Measurements from ENCODE around the gene UTP3.

- no peak for TF ChIP-seq EZH2 (IDR thresholded peaks at IDR 0.05; ENCODE audit: borderline replicate concordance, low read depth, low read length, severe bottlenecking)
- TF ChIP-seq CTCF (IDR thresholded peaks at IDR 0.05; ENCODE audit: borderline replicate concordance, extremely low read depth, low read length, poor library complexity, severe bottlenecking) = peak; percentile 98
Observed at GRCh38 chr4:70687821-70688794, at the start of gene UTP3.
